Measurements from ENCODE around the gene COL3A1.

COL3A1 gene

DNA sequence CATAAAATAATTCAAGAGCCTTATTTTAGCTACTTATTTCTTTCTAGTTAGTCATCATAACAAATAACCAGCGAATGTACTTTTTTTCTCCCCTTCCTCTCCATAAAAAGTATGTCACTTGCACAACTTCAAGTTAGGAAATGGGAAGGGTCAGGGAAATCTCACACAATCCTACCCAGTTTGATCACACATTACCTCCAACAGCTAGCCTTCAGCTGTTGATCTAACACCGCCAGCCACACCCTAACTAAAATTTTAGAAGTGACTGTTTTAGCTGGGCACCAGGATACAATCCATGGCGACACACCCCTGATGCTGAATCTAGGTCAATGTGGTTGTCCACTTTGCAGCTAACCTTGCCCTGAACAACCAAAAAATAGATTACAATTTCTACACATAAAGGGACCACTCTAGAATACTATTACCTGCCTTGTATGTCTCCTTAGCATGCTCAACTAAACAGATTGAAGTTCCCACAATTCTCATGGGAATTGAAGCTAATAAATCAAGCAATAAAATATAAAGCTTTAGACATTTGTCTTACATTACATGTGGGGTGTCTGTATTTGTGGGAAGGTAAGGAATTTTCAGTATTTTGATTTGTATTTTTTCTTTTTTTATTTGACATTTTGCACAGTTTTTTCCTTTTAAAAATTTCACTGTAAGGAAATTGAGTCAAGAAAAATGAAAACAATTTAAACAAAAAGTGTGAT lies 7.3 kb upstream of the COL3A1 start:
- Histone ChIP-seq H3K27me3 (ENCODE audit: insufficient read depth, poor library complexity, severe bottlenecking) (no peaks in the 10 kb centered on the region), H3K4me3 (replicated peaks; ENCODE audit: insufficient read depth, low read length) (no peak overlapping the region), H3K27ac (replicated peaks) (no peak overlapping the region)
- no peak for DNase-seq (ENCODE audit: low read depth in 1 of 2, low spot score in 1 of 2)
- TF ChIP-seq POLR2AphosphoS5 (IDR thresholded peaks at IDR 0.05; ENCODE audit: low read depth) (no peak), SPI1 (IDR thresholded peaks at IDR 0.05; ENCODE audit: borderline replicate concordance, low read depth) (no peak), GABPA (IDR thresholded peaks at IDR 0.05; ENCODE audit: low read depth) (no peak)
- TF ChIP-seq, protein P1, sequence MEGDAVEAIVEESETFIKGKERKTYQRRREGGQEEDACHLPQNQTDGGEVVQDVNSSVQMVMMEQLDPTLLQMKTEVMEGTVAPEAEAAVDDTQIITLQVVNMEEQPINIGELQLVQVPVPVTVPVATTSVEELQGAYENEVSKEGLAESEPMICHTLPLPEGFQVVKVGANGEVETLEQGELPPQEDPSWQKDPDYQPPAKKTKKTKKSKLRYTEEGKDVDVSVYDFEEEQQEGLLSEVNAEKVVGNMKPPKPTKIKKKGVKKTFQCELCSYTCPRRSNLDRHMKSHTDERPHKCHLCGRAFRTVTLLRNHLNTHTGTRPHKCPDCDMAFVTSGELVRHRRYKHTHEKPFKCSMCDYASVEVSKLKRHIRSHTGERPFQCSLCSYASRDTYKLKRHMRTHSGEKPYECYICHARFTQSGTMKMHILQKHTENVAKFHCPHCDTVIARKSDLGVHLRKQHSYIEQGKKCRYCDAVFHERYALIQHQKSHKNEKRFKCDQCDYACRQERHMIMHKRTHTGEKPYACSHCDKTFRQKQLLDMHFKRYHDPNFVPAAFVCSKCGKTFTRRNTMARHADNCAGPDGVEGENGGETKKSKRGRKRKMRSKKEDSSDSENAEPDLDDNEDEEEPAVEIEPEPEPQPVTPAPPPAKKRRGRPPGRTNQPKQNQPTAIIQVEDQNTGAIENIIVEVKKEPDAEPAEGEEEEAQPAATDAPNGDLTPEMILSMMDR (IDR thresholded peaks at IDR 0.05; ENCODE audit: insufficient read depth, low read length), result no peak
- TF ChIP-seq, protein P2, sequence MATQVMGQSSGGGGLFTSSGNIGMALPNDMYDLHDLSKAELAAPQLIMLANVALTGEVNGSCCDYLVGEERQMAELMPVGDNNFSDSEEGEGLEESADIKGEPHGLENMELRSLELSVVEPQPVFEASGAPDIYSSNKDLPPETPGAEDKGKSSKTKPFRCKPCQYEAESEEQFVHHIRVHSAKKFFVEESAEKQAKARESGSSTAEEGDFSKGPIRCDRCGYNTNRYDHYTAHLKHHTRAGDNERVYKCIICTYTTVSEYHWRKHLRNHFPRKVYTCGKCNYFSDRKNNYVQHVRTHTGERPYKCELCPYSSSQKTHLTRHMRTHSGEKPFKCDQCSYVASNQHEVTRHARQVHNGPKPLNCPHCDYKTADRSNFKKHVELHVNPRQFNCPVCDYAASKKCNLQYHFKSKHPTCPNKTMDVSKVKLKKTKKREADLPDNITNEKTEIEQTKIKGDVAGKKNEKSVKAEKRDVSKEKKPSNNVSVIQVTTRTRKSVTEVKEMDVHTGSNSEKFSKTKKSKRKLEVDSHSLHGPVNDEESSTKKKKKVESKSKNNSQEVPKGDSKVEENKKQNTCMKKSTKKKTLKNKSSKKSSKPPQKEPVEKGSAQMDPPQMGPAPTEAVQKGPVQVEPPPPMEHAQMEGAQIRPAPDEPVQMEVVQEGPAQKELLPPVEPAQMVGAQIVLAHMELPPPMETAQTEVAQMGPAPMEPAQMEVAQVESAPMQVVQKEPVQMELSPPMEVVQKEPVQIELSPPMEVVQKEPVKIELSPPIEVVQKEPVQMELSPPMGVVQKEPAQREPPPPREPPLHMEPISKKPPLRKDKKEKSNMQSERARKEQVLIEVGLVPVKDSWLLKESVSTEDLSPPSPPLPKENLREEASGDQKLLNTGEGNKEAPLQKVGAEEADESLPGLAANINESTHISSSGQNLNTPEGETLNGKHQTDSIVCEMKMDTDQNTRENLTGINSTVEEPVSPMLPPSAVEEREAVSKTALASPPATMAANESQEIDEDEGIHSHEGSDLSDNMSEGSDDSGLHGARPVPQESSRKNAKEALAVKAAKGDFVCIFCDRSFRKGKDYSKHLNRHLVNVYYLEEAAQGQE (IDR thresholded peaks at IDR 0.05; ENCODE audit: insufficient replicate concordance, low read depth), result no peak

DNA sequence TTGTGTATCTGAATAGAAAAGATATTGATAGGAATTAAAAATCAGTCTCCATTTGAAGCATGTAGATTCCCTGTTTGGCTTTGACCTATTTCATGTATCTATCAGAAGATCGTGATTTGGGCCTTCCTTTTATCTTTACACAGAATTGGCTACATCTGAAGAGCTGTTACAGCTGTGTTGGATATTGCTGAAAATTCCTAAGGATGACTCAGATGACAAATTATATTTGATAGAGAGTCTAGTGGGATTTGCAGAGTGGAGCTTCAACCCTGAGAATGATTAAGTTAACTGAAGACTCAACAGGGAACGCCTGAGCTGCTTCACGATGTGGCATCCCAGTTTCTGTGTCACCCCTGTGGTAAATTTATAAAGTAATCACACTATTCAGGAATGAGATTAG lies 4.9 kb upstream of the COL3A1 start:
- no peak for DNase-seq (ENCODE audit: low read depth in 1 of 2, low spot score in 1 of 2)
- Histone ChIP-seq H3K27me3 (ENCODE audit: insufficient read depth, poor library complexity, severe bottlenecking) (no peaks in the 10 kb centered on the region), H3K4me3 (replicated peaks; ENCODE audit: insufficient read depth, low read length) (no peak overlapping the region), H3K27ac (replicated peaks) (no peak overlapping the region)
- TF ChIP-seq, protein P1 (IDR thresholded peaks at IDR 0.05; ENCODE audit: insufficient read depth, low read length), result no peak
- no peak for TF ChIP-seq GABPA (IDR thresholded peaks at IDR 0.05; ENCODE audit: low read depth)
- TF ChIP-seq, protein P2 (IDR thresholded peaks at IDR 0.05; ENCODE audit: insufficient replicate concordance, low read depth), result no peak
- no peak for TF ChIP-seq SPI1 (IDR thresholded peaks at IDR 0.05; ENCODE audit: borderline replicate concordance, low read depth)

DNA sequence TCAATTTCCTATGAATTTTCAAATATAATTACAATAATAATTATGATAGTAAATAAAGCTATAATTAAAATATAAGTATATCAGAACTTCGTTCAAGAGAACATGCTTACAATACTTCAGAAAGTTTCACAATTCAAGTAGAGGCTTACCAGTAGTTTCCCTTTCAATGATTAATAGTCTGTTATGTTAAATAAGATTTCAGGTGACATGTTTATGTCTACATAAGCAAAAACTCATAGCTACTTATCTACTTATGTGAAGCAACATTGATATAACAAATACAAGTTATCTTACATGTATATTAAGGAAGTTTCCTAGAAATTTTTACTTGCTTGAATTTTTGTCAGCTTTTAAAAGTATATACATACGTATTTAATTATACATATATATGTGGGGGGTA lies 4.5 kb upstream of the COL3A1 start:
- DNase-seq (ENCODE audit: low read depth in 1 of 2, low spot score in 1 of 2), result no peak
- TF ChIP-seq SPI1 (IDR thresholded peaks at IDR 0.05; ENCODE audit: borderline replicate concordance, low read depth) (no peak), POLR2AphosphoS5 (IDR thresholded peaks at IDR 0.05; ENCODE audit: low read depth) (no peak), GABPA (IDR thresholded peaks at IDR 0.05; ENCODE audit: low read depth) (no peak)
- TF ChIP-seq, protein P2 (IDR thresholded peaks at IDR 0.05; ENCODE audit: insufficient replicate concordance, low read depth), result no peak
- TF ChIP-seq, protein P1 (IDR thresholded peaks at IDR 0.05; ENCODE audit: insufficient read depth, low read length), result no peak
- H3K4me3 ChIP-seq (replicated peaks; ENCODE audit: insufficient read depth, low read length), result no peak overlapping the region
- no peak overlapping the region for H3K27ac ChIP-seq (replicated peaks)
- H3K27me3 ChIP-seq (ENCODE audit: insufficient read depth, poor library complexity, severe bottlenecking), result no peaks in the 10 kb centered on the region

Measured in HL-60 (cell line).